GM21723 (cell line): ENCODE data around the gene ZNF296.

ENCODE experiments used
- ATAC-seq: cut with Tn5 transposase; IDR thresholded peaks from one replicate; pipeline ENCODE4 v1.9.1; 2021; ENCODE audit warnings: mild to moderate bottlenecking, moderate library complexity; ENCODE audit not compliant: unreplicated experiment

The ZNF296 gene

GRCh38 chr19:45087531-45087930 is 11.3 kb upstream of the ZNF296 start:
- ATAC-seq = no peak

DNA sequence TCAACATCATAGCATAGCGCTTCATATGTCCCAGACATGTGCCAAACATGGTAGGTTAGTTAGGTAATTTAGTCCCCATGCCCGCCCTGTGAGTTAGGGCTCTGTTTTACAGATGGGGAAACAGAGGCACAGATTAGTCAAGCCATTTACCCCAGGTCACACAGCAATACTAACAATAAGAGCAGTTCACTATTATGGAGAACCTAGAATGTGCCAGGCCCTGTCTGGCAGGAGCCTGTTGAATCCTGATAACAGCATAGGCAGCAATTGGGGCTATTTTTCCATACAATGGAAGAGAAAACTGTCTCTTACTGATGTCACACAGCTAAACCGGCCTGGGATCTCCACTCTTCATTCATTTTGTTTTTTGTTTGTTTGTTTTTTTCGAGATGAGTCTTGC is 10.2 kb upstream of the ZNF296 start:
- no peak for ATAC-seq

DNA sequence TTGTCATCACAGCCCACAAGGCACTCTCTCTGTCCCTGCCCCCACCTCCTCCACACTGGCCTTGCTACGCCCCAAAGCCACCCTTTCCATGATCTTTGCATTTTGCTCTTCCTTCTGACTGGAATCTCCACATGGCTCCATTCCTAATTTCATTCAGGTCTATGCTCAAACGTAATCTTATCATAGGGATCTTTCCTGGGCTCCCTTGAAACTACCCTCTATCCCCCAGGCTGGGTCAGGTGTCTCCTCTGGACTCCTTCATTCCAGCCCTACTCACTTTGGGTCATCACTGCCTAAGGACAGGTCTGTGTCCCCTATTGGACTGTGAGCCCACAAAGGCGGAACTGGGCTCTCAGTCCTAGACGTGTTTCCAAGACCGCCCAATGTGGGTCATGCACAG is 5.9 kb upstream of the ZNF296 start:
- ATAC-seq = no peak

DNA sequence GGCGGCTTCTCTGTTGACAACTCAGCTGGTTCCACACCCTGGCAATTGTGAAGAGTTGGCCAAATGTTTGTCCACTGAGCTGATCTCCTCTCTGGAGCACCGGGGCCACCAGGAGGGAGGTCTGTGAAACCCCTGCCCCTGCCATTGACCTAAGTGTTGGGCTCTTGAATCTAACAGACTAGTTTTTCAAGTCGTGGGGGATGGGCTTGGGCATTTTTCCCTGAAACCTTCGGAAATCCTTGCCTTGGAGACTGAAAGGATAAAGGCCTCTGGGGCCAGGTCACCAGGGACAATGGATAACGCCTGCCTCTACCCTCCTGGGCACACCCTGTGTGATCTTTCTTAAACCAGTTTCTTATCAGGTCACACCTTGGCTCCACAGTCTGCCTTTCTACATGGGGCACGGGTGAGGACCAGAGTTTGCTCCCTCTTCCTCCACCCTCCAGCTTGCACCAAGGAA is 3.7 kb upstream of the ZNF296 start:
- ATAC-seq = no peak

DNA sequence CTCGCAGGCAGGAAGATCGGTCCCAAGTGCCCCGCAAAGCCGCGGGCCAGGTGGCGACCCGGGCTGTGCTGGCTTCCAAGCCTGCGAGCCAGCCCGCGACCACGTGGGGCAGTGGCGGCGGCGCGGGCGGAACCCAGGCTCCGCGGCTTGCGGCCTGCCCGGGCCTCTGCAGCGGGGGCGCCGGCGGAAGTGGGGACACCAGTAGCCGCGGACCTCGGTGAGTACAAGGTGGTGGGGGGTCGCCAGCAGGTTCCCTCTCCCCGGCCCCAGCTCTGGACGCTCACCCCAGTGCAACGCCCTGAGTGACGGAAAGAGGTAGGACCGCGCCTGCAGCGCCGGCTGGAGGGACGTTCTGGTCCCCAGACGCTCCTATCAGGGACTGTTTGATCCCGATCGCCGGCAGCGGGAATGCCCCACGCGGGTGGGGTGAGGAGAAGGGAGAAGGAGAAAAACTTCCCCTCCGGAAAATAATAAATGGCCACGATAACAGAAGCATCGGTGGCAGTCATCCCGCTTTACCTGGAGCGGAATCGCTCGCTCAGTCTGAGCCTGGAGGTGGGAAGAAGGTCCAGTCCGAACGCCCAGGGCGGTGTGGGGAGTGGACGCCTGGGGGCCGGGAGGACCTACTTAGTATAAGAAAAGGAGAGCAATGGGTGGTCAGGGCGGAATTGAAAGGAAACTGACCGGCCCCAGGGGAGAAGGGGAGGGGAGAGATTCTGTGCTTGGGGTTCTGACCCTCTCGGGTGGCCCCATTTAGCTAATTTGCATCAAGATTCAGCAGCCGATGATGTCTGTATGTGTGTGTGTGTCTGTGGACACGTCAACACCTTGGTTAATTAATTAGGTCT is 3.0 kb upstream of the ZNF296 start, which contains the start of gene GEMIN7:
GEMIN7 (plus strand) TSS at position 198 of the 848 bp plus-strand sequence. CDS start 10,855 bp downstream, outside the sequence.
- no peak for ATAC-seq

DNA sequence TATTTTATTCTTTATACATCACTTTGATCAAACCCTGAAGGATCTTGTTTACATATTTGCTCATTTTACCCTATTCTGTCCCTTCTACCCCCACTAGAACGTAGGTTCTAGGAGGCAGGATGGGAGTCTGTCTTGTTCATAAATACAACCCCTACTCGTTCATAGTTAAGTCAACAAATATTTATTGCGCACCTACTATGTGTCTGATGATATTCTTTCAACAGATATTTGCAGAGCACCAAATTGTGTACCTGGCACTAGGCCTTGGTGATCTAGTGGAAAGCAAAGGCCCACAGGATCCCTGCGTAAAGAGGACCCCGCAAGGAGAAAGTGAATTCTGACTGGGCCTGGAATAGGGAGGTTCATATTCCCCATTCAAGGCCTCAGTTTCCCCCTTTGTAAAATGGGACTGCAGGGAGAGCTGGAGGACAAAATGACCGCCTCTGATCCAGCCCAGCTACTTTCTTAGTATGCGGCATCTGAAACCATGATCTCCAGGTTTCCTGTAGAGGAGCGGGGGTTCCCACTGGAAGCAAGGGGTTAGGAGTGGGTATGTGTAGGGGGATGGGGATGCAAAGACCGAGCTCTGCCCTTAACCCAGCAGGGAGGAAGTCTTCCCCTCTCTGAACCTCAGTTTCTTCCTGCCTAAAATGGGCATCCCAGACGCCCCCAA is 2.2 kb upstream of the ZNF296 start:
- ATAC-seq = no peak

GRCh38 chr19:45076851-45077730 is 813 bp upstream of the ZNF296 start:
- no peak for ATAC-seq

- ATAC-seq = peak; percentile 57
Measured at GRCh38 chr19:45075301-45076028, 813 bp downstream of the ZNF296 start.

- no peak for ATAC-seq
Measured at GRCh38 chr19:45074744-45075300, 1.5 kb downstream of the ZNF296 start.

DNA sequence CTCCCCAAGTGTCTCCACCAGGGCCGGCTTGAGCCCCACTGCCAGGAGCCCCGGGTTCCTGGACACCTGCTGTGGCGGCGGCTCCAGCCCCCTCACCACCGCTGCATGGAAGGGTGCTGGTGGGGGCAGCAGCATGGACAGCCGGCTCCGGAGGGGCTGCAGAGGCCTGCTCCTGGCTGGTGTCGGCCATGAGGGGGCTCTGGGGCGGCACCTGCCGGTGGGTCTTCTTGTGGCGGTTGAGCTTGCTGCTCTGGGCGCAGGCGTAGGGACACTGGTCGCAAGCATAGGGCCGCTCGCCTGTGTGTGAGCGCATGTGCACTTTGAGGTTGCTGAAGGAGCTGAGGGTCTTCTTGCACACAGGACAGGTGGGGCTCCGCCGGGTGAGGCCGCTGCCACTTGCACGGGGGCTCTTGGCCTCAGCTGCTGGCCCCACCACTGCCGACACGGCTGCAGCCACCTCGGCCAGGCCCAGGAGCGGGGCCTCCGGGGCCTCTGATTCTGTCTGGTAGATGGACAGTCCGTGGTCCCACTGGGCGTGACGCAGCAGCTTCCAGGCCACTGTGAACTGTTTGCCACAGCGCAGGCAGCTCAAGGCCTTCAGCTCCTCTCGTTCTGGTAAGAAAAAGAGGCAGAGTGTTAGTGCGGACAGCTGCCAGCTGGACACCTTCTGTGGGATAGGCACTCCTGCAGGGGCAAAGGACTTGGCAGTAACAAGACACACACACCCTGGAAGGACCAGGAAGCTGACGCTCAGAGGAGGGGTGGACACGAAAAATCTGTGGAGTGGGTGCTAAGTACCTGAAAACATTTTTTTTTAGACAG is 4.1 kb downstream of the ZNF296 start:
- ATAC-seq = no peak

- ATAC-seq = no peak
Measured at GRCh38 chr19:45071545-45071938, 4.7 kb downstream of the ZNF296 start.

DNA sequence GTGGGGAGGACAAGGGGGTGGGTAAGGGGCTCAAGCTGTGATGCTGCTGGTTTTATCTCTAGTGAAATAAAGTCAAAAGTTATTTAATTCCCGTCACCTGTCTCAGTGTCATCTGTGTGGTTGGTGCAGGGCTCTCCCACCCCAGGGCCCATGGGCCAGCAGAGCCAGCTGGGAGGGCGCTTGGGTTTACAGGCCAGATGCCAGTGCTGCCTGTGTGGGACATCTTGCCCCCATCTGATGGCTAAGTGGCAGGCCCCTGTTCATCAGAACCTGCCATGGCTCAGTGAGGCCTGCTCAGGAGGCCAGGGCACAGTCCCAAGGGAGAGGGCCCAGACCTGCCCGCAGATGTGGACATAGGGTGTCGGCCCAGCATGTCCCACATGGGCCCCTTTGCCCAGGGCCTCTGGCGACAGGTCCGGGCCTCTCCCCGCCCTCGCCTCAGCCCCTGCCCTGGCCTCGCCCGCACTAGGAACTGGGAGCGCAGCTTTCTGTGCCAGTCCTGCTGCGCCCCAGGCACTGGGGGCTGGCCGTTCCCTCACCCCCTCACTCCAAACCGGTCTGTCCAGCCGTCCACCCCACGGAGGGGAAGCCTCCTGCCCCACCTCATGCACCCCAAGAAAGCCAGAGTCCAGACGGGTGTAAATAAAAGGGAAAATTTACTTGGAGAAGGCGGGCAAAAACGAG is 5.3 kb downstream of the ZNF296 start:
- no peak for ATAC-seq

GRCh38 chr19:45070214-45070613 is 6.1 kb downstream of the ZNF296 start:
- no peak for ATAC-seq

GRCh38 chr19:45069056-45069455 is 7.2 kb downstream of the ZNF296 start:
- no peak for ATAC-seq

DNA sequence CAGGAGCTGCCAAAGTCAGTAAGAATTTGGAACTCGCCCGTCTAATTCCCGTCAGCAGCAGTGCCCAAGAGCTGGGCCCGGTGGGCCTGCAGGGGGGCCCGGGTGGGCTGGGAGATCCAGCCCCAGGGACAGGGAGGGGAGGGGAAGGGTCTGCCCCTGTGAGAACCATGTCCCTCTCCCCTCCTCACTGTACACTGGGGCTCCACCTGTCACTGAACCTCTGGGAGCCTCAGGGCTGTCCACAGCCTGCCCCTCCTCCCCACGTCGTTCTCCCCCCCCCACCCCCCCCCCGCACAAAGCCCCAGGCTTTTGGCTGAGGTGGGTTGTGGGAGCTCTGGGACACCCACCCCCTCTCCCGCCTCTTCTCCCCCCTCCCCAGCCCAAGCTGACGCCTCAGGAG is 8.2 kb downstream of the ZNF296 start:
- ATAC-seq = no peak

DNA sequence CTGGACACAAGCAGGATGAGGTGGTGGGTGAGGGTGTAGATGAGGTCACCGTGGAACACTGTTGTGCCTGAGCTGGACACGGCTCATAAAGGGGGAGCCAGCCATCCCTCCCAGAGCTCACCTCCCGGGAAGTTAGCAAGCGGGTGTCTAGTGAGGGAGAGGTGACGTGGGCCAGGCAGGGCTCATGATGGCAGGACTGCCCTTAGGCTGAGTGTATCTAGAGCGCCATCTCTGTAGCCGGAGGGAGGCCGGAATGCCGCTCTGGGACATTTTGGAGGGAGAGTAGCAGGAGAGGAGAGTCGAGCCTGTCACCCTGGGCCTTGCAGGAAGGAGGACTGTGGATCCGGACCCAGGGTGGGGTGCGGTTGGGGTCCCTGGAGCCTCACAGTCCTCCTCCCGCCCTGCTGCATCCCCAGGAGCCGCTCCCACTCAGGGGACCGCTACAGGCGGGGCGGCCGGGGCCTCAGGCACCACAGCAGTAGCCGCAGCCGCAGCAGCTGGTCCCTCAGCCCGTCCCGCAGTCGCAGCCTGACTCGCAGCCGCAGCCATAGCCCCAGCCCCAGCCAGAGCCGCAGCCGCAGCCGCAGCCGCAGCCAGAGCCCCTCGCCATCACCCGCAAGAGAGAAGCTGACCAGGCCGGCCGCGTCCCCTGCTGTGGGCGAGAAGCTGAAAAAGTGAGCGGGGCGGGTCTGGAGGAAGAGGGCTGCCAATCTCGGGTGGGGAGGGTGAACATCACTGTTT is 9.2 kb downstream of the ZNF296 start:
- ATAC-seq = no peak

- ATAC-seq = no peak
Measured at GRCh38 chr19:45063851-45064801, 12.2 kb downstream of the ZNF296 start.
